HG03139 (cell line): ENCODE results near the gene MRAS.

Source experiments
- ATAC-seq: cut with Tn5 transposase; IDR thresholded peaks from one replicate; pipeline ENCODE4 v1.9.1; 2021; ENCODE audit not compliant: unreplicated experiment

The MRAS gene

GRCh38 chr3:138338811-138339210, 9.6 kb upstream of the MRAS start:
- no peak for ATAC-seq

GRCh38 chr3:138340511-138340910, 7.9 kb upstream of the MRAS start:
- no peak for ATAC-seq

GRCh38 chr3:138344754-138345153, 3.6 kb upstream of the MRAS start:
- ATAC-seq: no peak

GRCh38 chr3:138348754-138349739, 668 bp downstream of the MRAS start:
- no peak for ATAC-seq

- no peak for ATAC-seq
These were observed 1.7 kb downstream of the MRAS start for GRCh38 chr3:138349926-138350665.

- ATAC-seq: no peak
These were observed 2.8 kb downstream of the MRAS start for GRCh38 chr3:138351151-138351550.

- no peak for ATAC-seq
These were observed 3.7 kb downstream of the MRAS start for GRCh38 chr3:138351916-138352550.

- ATAC-seq: no peak
These were observed 6.0 kb downstream of the MRAS start for GRCh38 chr3:138354376-138354775.

GRCh38 chr3:138355071-138355470, 6.7 kb downstream of the MRAS start:
- no peak for ATAC-seq

GRCh38 chr3:138356730-138357405, 8.5 kb downstream of the MRAS start:
- no peak for ATAC-seq

- ATAC-seq: no peak
These were observed 11.0 kb downstream of the MRAS start for GRCh38 chr3:138359148-138359918.

- ATAC-seq: no peak
These were observed 11.8 kb downstream of the MRAS start for GRCh38 chr3:138359919-138360868.

- ATAC-seq: no peak
These were observed 12.6 kb downstream of the MRAS start for GRCh38 chr3:138360869-138361525.

GRCh38 chr3:138361561-138361971, 13.2 kb downstream of the MRAS start:
- no peak for ATAC-seq

- ATAC-seq: no peak
These were observed 14.2 kb downstream of the MRAS start for GRCh38 chr3:138362538-138362937.

GRCh38 chr3:138363322-138363721, 14.9 kb downstream of the MRAS start:
- no peak for ATAC-seq

GRCh38 chr3:138364356-138365252, 16.2 kb downstream of the MRAS start:
- no peak for ATAC-seq

GRCh38 chr3:138365253-138365555, 16.8 kb downstream of the MRAS start:
- no peak for ATAC-seq
